SK-N-MC (cell line): ENCODE results near the gene WIPF3.

Experiments used
- EZH2 ChIP-seq: fragments of 200-600 bp; sonication (generic); IDR thresholded peaks from one replicate; pipeline ENCODE4 v1.6.1; 2017; ENCODE audit warnings: antibody characterized with exemption
- FOXP2 ChIP-seq: optimal IDR thresholded peaks from 2 replicates; pipeline ENCODE3; 2011; ENCODE audit warnings: mild to moderate bottlenecking, moderate library complexity; ENCODE audit not compliant: insufficient read depth; ENCODE audit errors: extremely low read length, control extremely low read depth
- POLR2AphosphoS5 ChIP-seq: IDR thresholded peaks from 2 replicates; pipeline ENCODE4 v1.6.1; 2012; ENCODE audit warnings: mild to moderate bottlenecking, low read depth, low read length, borderline replicate concordance

GRCh38 chr7:29810813-29811482 lies 4.6 kb downstream of the WIPF3 start:
- no peak for TF ChIP-seq POLR2AphosphoS5
- no peak for TF ChIP-seq FOXP2
- no peak for TF ChIP-seq EZH2
